ENCODE data around the gene NOXO1. TPM values are rescaled to one million over a fixed set of nuclear protein-coding genes. Genes with fewer than 3 reads are reported as not detected.

The NOXO1 gene
- total RNA-seq, 3 donors from 2014 or later = 0.88 to 0.98 TPM; not detected in 1

DNA sequence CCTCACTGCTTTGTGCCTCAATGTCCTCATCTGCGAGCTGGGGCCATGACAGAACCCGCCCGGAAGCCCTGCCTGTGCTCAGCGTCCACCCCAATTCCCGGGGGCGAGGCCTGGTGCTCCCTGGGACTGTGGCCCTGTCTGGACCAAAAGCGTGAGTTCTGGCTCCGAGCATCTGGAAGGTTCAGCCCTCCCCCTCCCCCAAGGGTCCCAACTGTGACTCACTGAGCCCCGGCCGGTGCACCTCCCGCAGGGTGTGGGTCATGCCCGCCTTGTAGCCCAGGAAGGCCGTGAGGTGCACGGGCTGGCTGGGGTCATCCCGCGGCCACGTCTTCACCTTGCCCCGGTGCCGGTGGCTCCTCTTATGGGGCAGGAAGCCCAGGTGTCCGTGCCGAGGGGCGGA lies 27.5 kb downstream of the NOXO1 start:
- Histone ChIP-seq H3K4me1 (no peaks in the 10 kb centered on the region), H3K4me3 (no peak overlapping the region), H3K36me3 (no peaks in the 10 kb centered on the region), H3K9me3 (no peaks in the 10 kb centered on the region), H3K27me3 (no peaks in the 10 kb centered on the region), H3K27ac (no peak overlapping the region)
- TF ChIP-seq POLR2A (IDR thresholded peaks at IDR 0.05) (no peak), POLR2AphosphoS5 (IDR thresholded peaks at IDR 0.05) (no peak)
- TF ChIP-seq, protein P1, sequence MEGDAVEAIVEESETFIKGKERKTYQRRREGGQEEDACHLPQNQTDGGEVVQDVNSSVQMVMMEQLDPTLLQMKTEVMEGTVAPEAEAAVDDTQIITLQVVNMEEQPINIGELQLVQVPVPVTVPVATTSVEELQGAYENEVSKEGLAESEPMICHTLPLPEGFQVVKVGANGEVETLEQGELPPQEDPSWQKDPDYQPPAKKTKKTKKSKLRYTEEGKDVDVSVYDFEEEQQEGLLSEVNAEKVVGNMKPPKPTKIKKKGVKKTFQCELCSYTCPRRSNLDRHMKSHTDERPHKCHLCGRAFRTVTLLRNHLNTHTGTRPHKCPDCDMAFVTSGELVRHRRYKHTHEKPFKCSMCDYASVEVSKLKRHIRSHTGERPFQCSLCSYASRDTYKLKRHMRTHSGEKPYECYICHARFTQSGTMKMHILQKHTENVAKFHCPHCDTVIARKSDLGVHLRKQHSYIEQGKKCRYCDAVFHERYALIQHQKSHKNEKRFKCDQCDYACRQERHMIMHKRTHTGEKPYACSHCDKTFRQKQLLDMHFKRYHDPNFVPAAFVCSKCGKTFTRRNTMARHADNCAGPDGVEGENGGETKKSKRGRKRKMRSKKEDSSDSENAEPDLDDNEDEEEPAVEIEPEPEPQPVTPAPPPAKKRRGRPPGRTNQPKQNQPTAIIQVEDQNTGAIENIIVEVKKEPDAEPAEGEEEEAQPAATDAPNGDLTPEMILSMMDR (IDR thresholded peaks at IDR 0.05) = no peak
- DNase-seq (ENCODE audit: low spot score in 2 of 2) = no peak
- intact Hi-C loops (cut with DNase I; ENCODE audit: low total_unique reads) = loop anchor here (10.0 kb wide), 1 partner anchor 181 kb away; the partner anchor contains the start of gene PKD1

DNA sequence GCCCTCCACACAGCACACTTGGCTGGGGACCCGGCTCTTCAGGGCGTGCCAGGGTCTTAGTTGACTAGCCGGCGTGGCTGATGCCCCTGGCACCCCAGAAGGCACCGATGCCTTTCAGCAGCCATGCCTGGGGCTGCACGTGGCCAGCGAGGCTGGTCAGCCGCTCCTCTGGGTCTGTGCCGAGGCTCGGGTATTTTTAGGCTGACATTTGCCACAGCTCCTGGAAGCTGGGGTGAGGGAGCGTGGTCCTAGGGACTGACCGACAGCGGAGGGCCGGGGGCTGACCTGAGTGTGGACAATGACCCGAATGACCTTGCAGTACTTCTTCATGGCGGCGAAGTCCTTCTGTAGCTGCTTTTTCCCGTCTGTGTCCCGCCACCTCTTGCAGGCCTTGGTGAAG lies 30.7 kb downstream of the NOXO1 start:
- Histone ChIP-seq H3K36me3 (no peaks in the 10 kb centered on the region), H3K27me3 (no peaks in the 10 kb centered on the region), H3K4me1 (no peaks in the 10 kb centered on the region), H3K9me3 (no peaks in the 10 kb centered on the region), H3K27ac (no peak overlapping the region), H3K4me3 (no peak overlapping the region)
- no peak for TF ChIP-seq POLR2AphosphoS5 (IDR thresholded peaks at IDR 0.05)
- TF ChIP-seq, protein P1 (IDR thresholded peaks at IDR 0.05) = no peak
- TF ChIP-seq POLR2A (IDR thresholded peaks at IDR 0.05) = no peak
- intact Hi-C loops (cut with DNase I; ENCODE audit: low total_unique reads) = loop anchor here (10.0 kb wide), 1 partner anchor 184 kb away; the partner anchor contains the start of gene PKD1
- no peak for DNase-seq (ENCODE audit: low spot score in 2 of 2)

DNA sequence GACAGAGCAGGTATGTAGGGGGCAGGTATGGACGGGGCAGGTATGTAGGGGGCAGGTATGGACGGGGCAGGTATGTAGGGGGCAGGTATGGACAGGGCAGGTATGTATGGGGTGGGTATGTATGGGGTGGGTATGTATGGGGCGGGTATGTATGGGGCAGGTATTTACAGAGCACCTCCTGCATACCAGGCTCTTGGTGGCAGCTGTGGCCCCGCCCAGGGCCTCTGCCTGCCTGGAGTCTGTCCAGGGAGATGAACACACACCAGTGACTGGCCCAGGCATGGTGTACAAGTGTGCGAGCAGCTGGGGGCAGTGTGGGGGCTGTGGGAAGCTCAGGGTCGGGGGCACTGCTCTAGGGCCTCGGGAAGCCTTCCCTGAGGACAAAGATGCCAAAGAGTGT lies 31.2 kb downstream of the NOXO1 start:
- Histone ChIP-seq H3K27ac (no peak overlapping the region), H3K4me1 (no peaks in the 10 kb centered on the region), H3K36me3 (no peaks in the 10 kb centered on the region), H3K4me3 (no peak overlapping the region), H3K9me3 (no peaks in the 10 kb centered on the region), H3K27me3 (no peaks in the 10 kb centered on the region)
- intact Hi-C loops (cut with DNase I; ENCODE audit: low total_unique reads) = loop anchor here (10.0 kb wide), 1 partner anchor 185 kb away; the partner anchor contains the start of gene PKD1
- TF ChIP-seq POLR2AphosphoS5 (IDR thresholded peaks at IDR 0.05) (no peak), POLR2A (IDR thresholded peaks at IDR 0.05) (no peak)
- TF ChIP-seq, protein P1 (IDR thresholded peaks at IDR 0.05) = no peak
- no peak for DNase-seq (ENCODE audit: low spot score in 2 of 2)

DNA sequence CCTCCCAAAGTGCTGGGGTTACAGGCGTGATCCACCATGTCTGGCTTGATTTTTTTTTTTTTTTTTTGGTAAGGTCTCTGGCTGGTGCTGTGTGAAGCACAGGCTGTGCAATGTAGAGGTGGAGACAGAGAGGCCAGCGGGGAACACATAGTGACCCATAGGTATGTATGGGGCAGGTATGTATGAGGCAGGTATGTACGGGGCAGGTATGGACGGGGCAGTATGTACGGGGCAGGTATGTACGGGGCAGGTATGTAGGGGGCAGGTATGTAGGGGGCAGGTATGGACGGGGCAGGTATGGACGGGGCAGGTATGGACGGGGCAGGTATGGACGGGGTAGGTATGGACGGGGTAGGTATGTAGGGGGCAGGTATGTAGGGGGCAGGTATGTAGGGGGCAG lies 31.8 kb downstream of the NOXO1 start:
- no peaks in the 10 kb centered on the region for H3K4me1 ChIP-seq
- DNase-seq (ENCODE audit: low spot score in 2 of 2) = no peak
- H3K36me3 ChIP-seq = no peaks in the 10 kb centered on the region
- intact Hi-C loops (cut with DNase I; ENCODE audit: low total_unique reads) = no loop called here
- no peak overlapping the region for H3K27ac ChIP-seq
- no peaks in the 10 kb centered on the region for H3K27me3 ChIP-seq
- TF ChIP-seq, protein P1 (IDR thresholded peaks at IDR 0.05) = no peak
- no peak for TF ChIP-seq POLR2AphosphoS5 (IDR thresholded peaks at IDR 0.05)
- TF ChIP-seq POLR2A (IDR thresholded peaks at IDR 0.05) = no peak
- no peaks in the 10 kb centered on the region for H3K9me3 ChIP-seq
- no peak overlapping the region for H3K4me3 ChIP-seq

DNA sequence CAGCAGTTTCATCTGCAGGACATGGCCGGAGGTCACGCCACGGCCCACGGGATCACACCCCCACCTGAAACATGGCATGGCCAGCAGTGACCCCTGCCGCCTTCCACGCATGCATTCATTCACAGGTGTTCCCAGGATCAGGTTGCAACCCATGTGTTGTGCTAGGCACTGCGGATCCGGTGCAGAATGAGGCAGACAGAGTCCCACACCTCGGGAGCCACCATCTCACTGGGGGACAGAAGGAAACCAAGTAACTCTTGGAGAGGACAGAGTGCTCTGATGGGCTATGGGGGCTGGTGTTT lies 33.9 kb downstream of the NOXO1 start:
- H3K27ac ChIP-seq = no peak overlapping the region
- H3K36me3 ChIP-seq = no peaks in the 10 kb centered on the region
- peaks cover 0 to 3% of the 10 kb centered on the region in 2 donors for H3K4me1 ChIP-seq
- intact Hi-C loops (cut with DNase I; ENCODE audit: low total_unique reads) = no loop called here
- TF ChIP-seq, protein P1 (IDR thresholded peaks at IDR 0.05) = no peak
- TF ChIP-seq POLR2A (IDR thresholded peaks at IDR 0.05) (no peak), POLR2AphosphoS5 (IDR thresholded peaks at IDR 0.05) (no peak)
- no peak overlapping the region for H3K4me3 ChIP-seq
- DNase-seq (ENCODE audit: low spot score in 2 of 2) = no peak
- no peaks in the 10 kb centered on the region for H3K27me3 ChIP-seq
- H3K9me3 ChIP-seq = no peaks in the 10 kb centered on the region

All from breast epithelium (tissue), 4 donors.